Loucy (cell line): Measurements from ENCODE around the gene C4B.

Experiments used
- CTCF ChIP-seq: fragments of 200-600 bp; sonication (generic); conservative IDR thresholded peaks from 2 replicates; pipeline ENCODE4 v1.5.1; 2014; ENCODE audit warnings: mild to moderate bottlenecking, antibody characterized with exemption, low read length
- EZH2phosphoT487 ChIP-seq: fragments of 200-600 bp; IDR thresholded peaks from 2 replicates; pipeline ENCODE4 v1.6.1; 2018; ENCODE audit warnings: antibody characterized with exemption, mild to moderate bottlenecking, moderate library complexity, borderline replicate concordance

- no peak for TF ChIP-seq CTCF
- TF ChIP-seq EZH2phosphoT487: no peak
Observed at GRCh38 chr6:31979238-31979898, 35.2 kb upstream of the C4B start.
